SK-N-SH (cell line): ENCODE measurements around the gene PRAMEF18. TPM values are rescaled to one million over a fixed set of nuclear protein-coding genes. Genes with fewer than 3 reads are reported as not detected.
"Not testable (repeated sequence)": the region's sequence is repeated elsewhere in the genome, so short reads cannot be mapped to it uniquely, and the experiment has no call there.

Experiments
- CTCF ChIA-PET: fragments of 300-600, 350-600 bp; formaldehyde crosslinking; extraction: SDS; loops from one replicate; lab custom pipeline; 2021; lab: Yijun Ruan, JAX
- POLR2A ChIA-PET: fragments of 350-600 bp; sonication (Branson Sonifier 250); formaldehyde crosslinking; extraction: SDS; loops from one replicate; lab custom pipeline; 2020; ENCODE audit warnings: antibody characterized with exemption, inconsistent platforms; lab: Yijun Ruan, JAX
- DNase-seq: peaks from one replicate; pipeline ENCODE4 v3.0.0; 2012
- H2AFZ ChIP-seq: fragments of 200-600 bp; sonication (generic); 2 replicates; pipeline ENCODE4 v1.8.1; 2016; ENCODE audit warnings: antibody characterized with exemption, mild to moderate bottlenecking, low read depth
- H3F3A ChIP-seq: fragments of 200-600 bp; sonication (generic); replicated peaks from 2 replicates; pipeline ENCODE3; 2016; ENCODE audit warnings: antibody characterized with exemption, mild to moderate bottlenecking; ENCODE audit not compliant: insufficient read depth
- H3K27ac ChIP-seq, 2 experiments: fragments of 200-500 bp in 1 of 2; fragments of 200-600 bp in 1 of 2; sonication (Bioruptor generic) in 1 of 2; sonication (generic), shearing (Covaris generic) in 1 of 2; 2 replicates each; pipeline versions ENCODE4 v1.5.1 to v1.6.1; 2014 to 2016; ENCODE audit warnings: low read depth in 2 of 2, inconsistent platforms in 1 of 2, low read length in 1 of 2, mild to moderate bottlenecking in 1 of 2, mixed read lengths in 1 of 2
- H3K27me3 ChIP-seq: fragments of 200-600 bp; sonication (generic), shearing (Covaris generic); 2 replicates; pipeline ENCODE4 v1.6.1; 2016; ENCODE audit warnings: mixed run types; ENCODE audit not compliant: insufficient read depth
- H3K36me3 ChIP-seq, 2 experiments: fragments of 200-500 bp in 1 of 2; fragments of 200-600 bp in 1 of 2; sonication (Bioruptor generic) in 1 of 2; sonication (generic) in 1 of 2; replicated peaks in 1 of 2; 2 replicates each; pipeline versions ENCODE3 to v1.5.1; 2014 to 2016; ENCODE audit warnings: low read length in 1 of 2, mild to moderate bottlenecking in 1 of 2; ENCODE audit not compliant: insufficient read depth in 2 of 2, control insufficient read depth in 1 of 2
- H3K4me1 ChIP-seq, 2 experiments: fragments of 200-500 bp in 1 of 2; fragments of 200-600 bp in 1 of 2; sonication (Bioruptor generic) in 1 of 2; sonication (generic), shearing (Covaris generic) in 1 of 2; 2 replicates each; pipeline versions ENCODE4 v1.5.1 to v1.6.1; 2014 to 2016; ENCODE audit warnings: low read depth in 1 of 2, low read length in 1 of 2, mixed run types in 1 of 2; ENCODE audit not compliant: insufficient read depth in 2 of 2, control insufficient read depth in 1 of 2
- H3K4me2 ChIP-seq: fragments of 200-600 bp; sonication (generic), shearing (Covaris generic); 2 replicates; pipeline ENCODE4 v1.6.1; 2017; ENCODE audit warnings: mixed run types
- H3K4me3 ChIP-seq, 2 experiments: fragments of 200-500 bp in 1 of 2; fragments of 200-600 bp in 1 of 2; sonication (Bioruptor generic) in 1 of 2; sonication (generic), shearing (Covaris generic) in 1 of 2; 2 replicates each; pipeline versions ENCODE4 v1.5.1 to v1.8.1; 2014 to 2016; ENCODE audit warnings: low read depth in 2 of 2, inconsistent platforms in 1 of 2, low read length in 1 of 2, mild to moderate bottlenecking in 1 of 2, mixed read lengths in 1 of 2, moderate library complexity in 1 of 2
- H3K79me2 ChIP-seq: fragments of 200-600 bp; sonication (generic); 2 replicates; pipeline ENCODE4 v1.8.1; 2017; ENCODE audit warnings: mild to moderate bottlenecking; ENCODE audit not compliant: insufficient read depth
- H3K9ac ChIP-seq: fragments of 200-600 bp; sonication (generic); 2 replicates; pipeline ENCODE4 v1.6.1; 2017; ENCODE audit warnings: mixed run types
- H3K9me2 ChIP-seq: fragments of 200-600 bp; sonication (generic); 2 replicates; pipeline ENCODE4 v1.6.1; 2017; ENCODE audit warnings: mixed run types
- H3K9me3 ChIP-seq: fragments of 200-600 bp; sonication (generic); 2 replicates; pipeline ENCODE4 v1.6.1; 2017; ENCODE audit warnings: mixed run types, mild to moderate bottlenecking, moderate library complexity
- H4K20me1 ChIP-seq: fragments of 200-600 bp; sonication (generic); 2 replicates; pipeline ENCODE4 v1.6.1; 2017; ENCODE audit warnings: mild to moderate bottlenecking, mixed run types; ENCODE audit not compliant: insufficient read depth
- CTCF ChIP-seq: fragments of 200-600 bp; sonication (generic); IDR thresholded peaks from 2 replicates; pipeline ENCODE4 v1.6.1; 2017; ENCODE audit warnings: antibody characterized with exemption, mild to moderate bottlenecking, moderate library complexity
- TEAD4 ChIP-seq: IDR thresholded peaks from 2 replicates; pipeline ENCODE4 v1.4.0; 2012; ENCODE audit warnings: mild to moderate bottlenecking, borderline replicate concordance; ENCODE audit not compliant: insufficient read depth
- WGBS: methylation state at CpG from one replicate; pipeline ENCODE4 v1.1.6; 2017; ENCODE audit warnings: low lambda C conversion rate; 5-methylcytosine and 5-hydroxymethylcytosine counted together
- polyA plus RNA-seq, 3 experiments: library from polyadenylated mRNA; depleted of rRNA; stranded (reverse); fragments of >200 nt; gene quantifications; 2 replicates each; pipeline ENCODE4 v1.2.3, GENCODE V29; 2012

The PRAMEF18 gene
- polyA plus RNA-seq, 1 of the 3 experiments (the other 2 are of a cell fraction) = not detected

GRCh38 chr1:13230601-13231000 is 4.6 kb upstream of the PRAMEF18 start:
- H3K27me3 ChIP-seq, H4K20me1 ChIP-seq, H3F3A ChIP-seq, H3K27ac ChIP-seq, POLR2A ChIA-PET, H3K9me2 ChIP-seq, DNase-seq, H3K79me2 ChIP-seq, H3K4me1 ChIP-seq, H3K9ac ChIP-seq, H2AFZ ChIP-seq, H3K9me3 ChIP-seq, H3K4me2 ChIP-seq, CTCF ChIA-PET, H3K4me3 ChIP-seq, H3K36me3 ChIP-seq: not testable (repeated sequence)
- 0% methylated on average over 2 of the region's 2 CpGs for WGBS

GRCh38 chr1:13230096-13230495 is 4.1 kb upstream of the PRAMEF18 start:
- 13% methylated on average over 5 of the region's 5 CpGs for WGBS
- H3K4me2 ChIP-seq, H3K9ac ChIP-seq, H3K79me2 ChIP-seq, H3K27me3 ChIP-seq, H3F3A ChIP-seq, POLR2A ChIA-PET, H3K9me2 ChIP-seq, H4K20me1 ChIP-seq, H3K27ac ChIP-seq, H2AFZ ChIP-seq, DNase-seq, CTCF ChIA-PET, H3K36me3 ChIP-seq, H3K4me1 ChIP-seq, H3K4me3 ChIP-seq, H3K9me3 ChIP-seq: not testable (repeated sequence)

GRCh38 chr1:13228343-13228781 is 2.4 kb upstream of the PRAMEF18 start:
- Histone ChIP-seq H3K79me2 (no peaks in the 10 kb centered on the region), H3K4me1 (no peaks in the 10 kb centered on the region), H3K4me3 (no peak overlapping the region), H3K4me2 (no peak overlapping the region), H3F3A (no peaks in the 10 kb centered on the region), H4K20me1 (no peaks in the 10 kb centered on the region), H3K36me3 (no peaks in the 10 kb centered on the region), H3K9me3 (no peaks in the 10 kb centered on the region), H3K27me3 (no peaks in the 10 kb centered on the region), H3K27ac (no peak overlapping the region), H3K9me2 (no peaks in the 10 kb centered on the region), H2AFZ (no peak overlapping the region), H3K9ac (no peak overlapping the region)
- 14% methylated on average over 7 of the region's 7 CpGs for WGBS
- ChIA-PET POLR2A (no interaction called here), CTCF (no interaction called here)
- TF ChIP-seq CTCF (peak; percentile 48), TEAD4 (no peak)
- no peak for DNase-seq

GRCh38 chr1:13227271-13228055 is 1.5 kb upstream of the PRAMEF18 start:
- CTCF ChIA-PET, POLR2A ChIA-PET, H3K36me3 ChIP-seq, H3K4me1 ChIP-seq, H3K4me2 ChIP-seq, H3K9me3 ChIP-seq, H3K79me2 ChIP-seq, H3K4me3 ChIP-seq, H3K27me3 ChIP-seq, H3K27ac ChIP-seq, H3K9ac ChIP-seq, H2AFZ ChIP-seq, H3K9me2 ChIP-seq, H4K20me1 ChIP-seq, H3F3A ChIP-seq, DNase-seq: not testable (repeated sequence)
- WGBS = 14% methylated on average over 8 of the region's 8 CpGs
